ENCODE data around the gene CCNG1. TPM values are rescaled to one million over a fixed set of nuclear protein-coding genes. Genes with fewer than 3 reads are reported as not detected.

The CCNG1 gene
- total and polyA plus RNA-seq, 9 of the 15 experiments (the other 6 are each of a cell fraction or from before 2014, with no cell fraction given), result 121 to 293 (median 245) TPM

- TF ChIP-seq ZBTB34 (CRISPR knock-in tag; IDR thresholded peaks at IDR 0.05) (no peak), RCOR1 (IDR thresholded peaks at IDR 0.05; ENCODE audit: borderline replicate concordance in 1 of 2, low read depth in 2 of 2, low read length in 2 of 2) (peak in 1 of 2 experiments; percentile 33; a peak in 1 of 4 replicates), NFRKB (IDR thresholded peaks at IDR 0.05; ENCODE audit: low read depth) (no peak; the same call in 1 of the 2 replicates), SMARCE1 (IDR thresholded peaks at IDR 0.05) (no peak), JUND (IDR thresholded peaks at IDR 0.05; ENCODE audit: borderline replicate concordance, low read depth, low read length) (no peak), JUND (tag; IDR thresholded peaks at IDR 0.05; ENCODE audit: borderline replicate concordance, low read depth, low read length) (peak; percentile 45; the same call in 1 of the 3 replicates), NFIC (IDR thresholded peaks at IDR 0.05) (peak; percentile 65), VEZF1 (CRISPR knock-in tag; IDR thresholded peaks at IDR 0.05) (no peak)
- TF ChIP-seq, protein P1, sequence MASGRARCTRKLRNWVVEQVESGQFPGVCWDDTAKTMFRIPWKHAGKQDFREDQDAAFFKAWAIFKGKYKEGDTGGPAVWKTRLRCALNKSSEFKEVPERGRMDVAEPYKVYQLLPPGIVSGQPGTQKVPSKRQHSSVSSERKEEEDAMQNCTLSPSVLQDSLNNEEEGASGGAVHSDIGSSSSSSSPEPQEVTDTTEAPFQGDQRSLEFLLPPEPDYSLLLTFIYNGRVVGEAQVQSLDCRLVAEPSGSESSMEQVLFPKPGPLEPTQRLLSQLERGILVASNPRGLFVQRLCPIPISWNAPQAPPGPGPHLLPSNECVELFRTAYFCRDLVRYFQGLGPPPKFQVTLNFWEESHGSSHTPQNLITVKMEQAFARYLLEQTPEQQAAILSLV (tag; IDR thresholded peaks at IDR 0.05), result no peak
- TF ChIP-seq, protein P2, sequence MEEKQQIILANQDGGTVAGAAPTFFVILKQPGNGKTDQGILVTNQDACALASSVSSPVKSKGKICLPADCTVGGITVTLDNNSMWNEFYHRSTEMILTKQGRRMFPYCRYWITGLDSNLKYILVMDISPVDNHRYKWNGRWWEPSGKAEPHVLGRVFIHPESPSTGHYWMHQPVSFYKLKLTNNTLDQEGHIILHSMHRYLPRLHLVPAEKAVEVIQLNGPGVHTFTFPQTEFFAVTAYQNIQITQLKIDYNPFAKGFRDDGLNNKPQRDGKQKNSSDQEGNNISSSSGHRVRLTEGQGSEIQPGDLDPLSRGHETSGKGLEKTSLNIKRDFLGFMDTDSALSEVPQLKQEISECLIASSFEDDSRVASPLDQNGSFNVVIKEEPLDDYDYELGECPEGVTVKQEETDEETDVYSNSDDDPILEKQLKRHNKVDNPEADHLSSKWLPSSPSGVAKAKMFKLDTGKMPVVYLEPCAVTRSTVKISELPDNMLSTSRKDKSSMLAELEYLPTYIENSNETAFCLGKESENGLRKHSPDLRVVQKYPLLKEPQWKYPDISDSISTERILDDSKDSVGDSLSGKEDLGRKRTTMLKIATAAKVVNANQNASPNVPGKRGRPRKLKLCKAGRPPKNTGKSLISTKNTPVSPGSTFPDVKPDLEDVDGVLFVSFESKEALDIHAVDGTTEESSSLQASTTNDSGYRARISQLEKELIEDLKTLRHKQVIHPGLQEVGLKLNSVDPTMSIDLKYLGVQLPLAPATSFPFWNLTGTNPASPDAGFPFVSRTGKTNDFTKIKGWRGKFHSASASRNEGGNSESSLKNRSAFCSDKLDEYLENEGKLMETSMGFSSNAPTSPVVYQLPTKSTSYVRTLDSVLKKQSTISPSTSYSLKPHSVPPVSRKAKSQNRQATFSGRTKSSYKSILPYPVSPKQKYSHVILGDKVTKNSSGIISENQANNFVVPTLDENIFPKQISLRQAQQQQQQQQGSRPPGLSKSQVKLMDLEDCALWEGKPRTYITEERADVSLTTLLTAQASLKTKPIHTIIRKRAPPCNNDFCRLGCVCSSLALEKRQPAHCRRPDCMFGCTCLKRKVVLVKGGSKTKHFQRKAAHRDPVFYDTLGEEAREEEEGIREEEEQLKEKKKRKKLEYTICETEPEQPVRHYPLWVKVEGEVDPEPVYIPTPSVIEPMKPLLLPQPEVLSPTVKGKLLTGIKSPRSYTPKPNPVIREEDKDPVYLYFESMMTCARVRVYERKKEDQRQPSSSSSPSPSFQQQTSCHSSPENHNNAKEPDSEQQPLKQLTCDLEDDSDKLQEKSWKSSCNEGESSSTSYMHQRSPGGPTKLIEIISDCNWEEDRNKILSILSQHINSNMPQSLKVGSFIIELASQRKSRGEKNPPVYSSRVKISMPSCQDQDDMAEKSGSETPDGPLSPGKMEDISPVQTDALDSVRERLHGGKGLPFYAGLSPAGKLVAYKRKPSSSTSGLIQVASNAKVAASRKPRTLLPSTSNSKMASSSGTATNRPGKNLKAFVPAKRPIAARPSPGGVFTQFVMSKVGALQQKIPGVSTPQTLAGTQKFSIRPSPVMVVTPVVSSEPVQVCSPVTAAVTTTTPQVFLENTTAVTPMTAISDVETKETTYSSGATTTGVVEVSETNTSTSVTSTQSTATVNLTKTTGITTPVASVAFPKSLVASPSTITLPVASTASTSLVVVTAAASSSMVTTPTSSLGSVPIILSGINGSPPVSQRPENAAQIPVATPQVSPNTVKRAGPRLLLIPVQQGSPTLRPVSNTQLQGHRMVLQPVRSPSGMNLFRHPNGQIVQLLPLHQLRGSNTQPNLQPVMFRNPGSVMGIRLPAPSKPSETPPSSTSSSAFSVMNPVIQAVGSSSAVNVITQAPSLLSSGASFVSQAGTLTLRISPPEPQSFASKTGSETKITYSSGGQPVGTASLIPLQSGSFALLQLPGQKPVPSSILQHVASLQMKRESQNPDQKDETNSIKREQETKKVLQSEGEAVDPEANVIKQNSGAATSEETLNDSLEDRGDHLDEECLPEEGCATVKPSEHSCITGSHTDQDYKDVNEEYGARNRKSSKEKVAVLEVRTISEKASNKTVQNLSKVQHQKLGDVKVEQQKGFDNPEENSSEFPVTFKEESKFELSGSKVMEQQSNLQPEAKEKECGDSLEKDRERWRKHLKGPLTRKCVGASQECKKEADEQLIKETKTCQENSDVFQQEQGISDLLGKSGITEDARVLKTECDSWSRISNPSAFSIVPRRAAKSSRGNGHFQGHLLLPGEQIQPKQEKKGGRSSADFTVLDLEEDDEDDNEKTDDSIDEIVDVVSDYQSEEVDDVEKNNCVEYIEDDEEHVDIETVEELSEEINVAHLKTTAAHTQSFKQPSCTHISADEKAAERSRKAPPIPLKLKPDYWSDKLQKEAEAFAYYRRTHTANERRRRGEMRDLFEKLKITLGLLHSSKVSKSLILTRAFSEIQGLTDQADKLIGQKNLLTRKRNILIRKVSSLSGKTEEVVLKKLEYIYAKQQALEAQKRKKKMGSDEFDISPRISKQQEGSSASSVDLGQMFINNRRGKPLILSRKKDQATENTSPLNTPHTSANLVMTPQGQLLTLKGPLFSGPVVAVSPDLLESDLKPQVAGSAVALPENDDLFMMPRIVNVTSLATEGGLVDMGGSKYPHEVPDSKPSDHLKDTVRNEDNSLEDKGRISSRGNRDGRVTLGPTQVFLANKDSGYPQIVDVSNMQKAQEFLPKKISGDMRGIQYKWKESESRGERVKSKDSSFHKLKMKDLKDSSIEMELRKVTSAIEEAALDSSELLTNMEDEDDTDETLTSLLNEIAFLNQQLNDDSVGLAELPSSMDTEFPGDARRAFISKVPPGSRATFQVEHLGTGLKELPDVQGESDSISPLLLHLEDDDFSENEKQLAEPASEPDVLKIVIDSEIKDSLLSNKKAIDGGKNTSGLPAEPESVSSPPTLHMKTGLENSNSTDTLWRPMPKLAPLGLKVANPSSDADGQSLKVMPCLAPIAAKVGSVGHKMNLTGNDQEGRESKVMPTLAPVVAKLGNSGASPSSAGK (IDR thresholded peaks at IDR 0.05), result no peak; the same call in 1 of the 2 replicates
- TF ChIP-seq, protein P3, sequence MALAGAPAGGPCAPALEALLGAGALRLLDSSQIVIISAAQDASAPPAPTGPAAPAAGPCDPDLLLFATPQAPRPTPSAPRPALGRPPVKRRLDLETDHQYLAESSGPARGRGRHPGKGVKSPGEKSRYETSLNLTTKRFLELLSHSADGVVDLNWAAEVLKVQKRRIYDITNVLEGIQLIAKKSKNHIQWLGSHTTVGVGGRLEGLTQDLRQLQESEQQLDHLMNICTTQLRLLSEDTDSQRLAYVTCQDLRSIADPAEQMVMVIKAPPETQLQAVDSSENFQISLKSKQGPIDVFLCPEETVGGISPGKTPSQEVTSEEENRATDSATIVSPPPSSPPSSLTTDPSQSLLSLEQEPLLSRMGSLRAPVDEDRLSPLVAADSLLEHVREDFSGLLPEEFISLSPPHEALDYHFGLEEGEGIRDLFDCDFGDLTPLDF (CRISPR knock-in tag; IDR thresholded peaks at IDR 0.05), result no peak
These were observed 3.0 kb upstream of the CCNG1 start (continued) for GRCh38 chr5:163434401-163434866.
